Measurements from ENCODE around the gene SLC6A12. TPM values are rescaled to one million over a fixed set of nuclear protein-coding genes. Genes with fewer than 3 reads are reported as not detected.

The SLC6A12 gene
- total RNA-seq, 1 experiment from 2014 or later = not detected

GRCh38 chr12:193261-193660 lies 20.7 kb downstream of the SLC6A12 start:
- CTCF ChIA-PET = no interaction called here
- intact Hi-C loops (cut with micrococcal nuclease) = no loop called here
- POLR2A ChIA-PET (ENCODE audit: unreplicated experiment) = no interaction called here
- no peak for ATAC-seq
- H4K20me1 ChIP-seq (ENCODE audit: low read length) = no peaks in the 10 kb centered on the region
- DNase-seq = no peak
- H3K27me3 ChIP-seq (ENCODE audit: low read length) = peaks cover 13% of the 10 kb centered on the region; the same call in 1 of the 2 replicates
- no peaks in the 10 kb centered on the region for H3K9me2 ChIP-seq (replicated peaks; ENCODE audit: low read length)
- no peak overlapping the region for H3K4me2 ChIP-seq (ENCODE audit: low read length)
- no peaks in the 10 kb centered on the region for H3K9me3 ChIP-seq (ENCODE audit: low read length)
- H3K9ac ChIP-seq (ENCODE audit: low read length) = no peak overlapping the region
- no peak for TF ChIP-seq CTCF (conservative IDR thresholded peaks at IDR 0.05; ENCODE audit: low read depth, low read length)
- no peak for TF ChIP-seq EZH2phosphoT487 (IDR thresholded peaks at IDR 0.05; ENCODE audit: borderline replicate concordance, low read length)
- TF ChIP-seq EZH2 (IDR thresholded peaks at IDR 0.05; ENCODE audit: low read length, unreplicated experiment) = no peak
- no peak overlapping the region for H3K27ac ChIP-seq (ENCODE audit: low read length)
- no peaks in the 10 kb centered on the region for H3F3A ChIP-seq (ENCODE audit: low read length, unreplicated experiment)
- no peaks in the 10 kb centered on the region for H3K4me1 ChIP-seq (ENCODE audit: insufficient read depth, low read length)
- BruUV-seq (replicated peaks) = no TSS peak
- no peaks in the 10 kb centered on the region for H3K36me3 ChIP-seq (ENCODE audit: low read depth, low read length)
- H3K4me3 ChIP-seq (ENCODE audit: low read length) = no peak overlapping the region
- H3K79me2 ChIP-seq (ENCODE audit: low read length) = no peaks in the 10 kb centered on the region
- no peak overlapping the region for H2AFZ ChIP-seq (ENCODE audit: low read length)

- H3K4me1 ChIP-seq (ENCODE audit: insufficient read depth, low read length) = no peaks in the 10 kb centered on the region
- no TSS peak for BruUV-seq (replicated peaks)
- H3K4me3 ChIP-seq (ENCODE audit: low read length) = no peak overlapping the region
- TF ChIP-seq EZH2 (IDR thresholded peaks at IDR 0.05; ENCODE audit: low read length, unreplicated experiment) (no peak), EZH2phosphoT487 (IDR thresholded peaks at IDR 0.05; ENCODE audit: borderline replicate concordance, low read length) (no peak), CTCF (conservative IDR thresholded peaks at IDR 0.05; ENCODE audit: low read depth, low read length) (no peak)
- H3K9ac ChIP-seq (ENCODE audit: low read length) = no peak overlapping the region
- intact Hi-C loops (cut with micrococcal nuclease) = no loop called here
- no peak overlapping the region for H3K27ac ChIP-seq (ENCODE audit: low read length)
- peaks cover 13% of the 10 kb centered on the region; the same call in 1 of the 2 replicates for H3K27me3 ChIP-seq (ENCODE audit: low read length)
- ATAC-seq = no peak
- CTCF ChIA-PET = no interaction called here
- H2AFZ ChIP-seq (ENCODE audit: low read length) = no peak overlapping the region
- POLR2A ChIA-PET (ENCODE audit: unreplicated experiment) = no interaction called here
- no peaks in the 10 kb centered on the region for H3K9me2 ChIP-seq (replicated peaks; ENCODE audit: low read length)
- H4K20me1 ChIP-seq (ENCODE audit: low read length) = no peaks in the 10 kb centered on the region
- H3F3A ChIP-seq (ENCODE audit: low read length, unreplicated experiment) = no peaks in the 10 kb centered on the region
- H3K36me3 ChIP-seq (ENCODE audit: low read depth, low read length) = no peaks in the 10 kb centered on the region
- no peaks in the 10 kb centered on the region for H3K9me3 ChIP-seq (ENCODE audit: low read length)
- H3K79me2 ChIP-seq (ENCODE audit: low read length) = no peaks in the 10 kb centered on the region
- no peak overlapping the region for H3K4me2 ChIP-seq (ENCODE audit: low read length)
- DNase-seq = no peak
These were observed 22.4 kb downstream of the SLC6A12 start for GRCh38 chr12:191541-191940.

DNA sequence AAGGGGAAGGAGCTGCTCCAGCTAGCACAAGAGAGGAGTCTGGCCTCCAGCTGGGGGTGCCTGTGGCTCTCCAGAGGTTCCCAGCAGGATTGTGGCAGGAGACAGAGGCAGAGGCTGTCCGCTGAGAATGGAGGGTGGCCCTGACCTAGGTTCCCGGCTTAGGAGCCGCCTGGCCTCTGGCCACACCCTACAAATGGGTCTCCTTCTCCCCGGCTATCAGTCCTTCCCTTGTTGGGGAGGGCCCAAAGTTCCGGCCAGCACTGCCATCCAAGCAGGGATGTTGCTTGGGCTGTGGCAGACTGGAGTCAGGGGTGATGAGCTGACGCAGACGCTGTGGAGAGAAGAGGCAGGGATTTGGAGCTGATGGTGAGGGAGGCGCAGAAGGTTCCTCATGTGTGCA lies 23.1 kb downstream of the SLC6A12 start:
- Histone ChIP-seq H3K27ac (ENCODE audit: low read length) (no peak overlapping the region), H3K9me2 (replicated peaks; ENCODE audit: low read length) (no peaks in the 10 kb centered on the region), H3K4me2 (ENCODE audit: low read length) (no peak overlapping the region), H2AFZ (ENCODE audit: low read length) (no peak overlapping the region), H3K9me3 (ENCODE audit: low read length) (no peaks in the 10 kb centered on the region), H3K4me3 (ENCODE audit: low read length) (no peak overlapping the region), H3K36me3 (ENCODE audit: low read depth, low read length) (no peaks in the 10 kb centered on the region), H3K9ac (ENCODE audit: low read length) (no peak overlapping the region), H3K27me3 (ENCODE audit: low read length) (peaks cover 13% of the 10 kb centered on the region; the same call in 1 of the 2 replicates), H3K79me2 (ENCODE audit: low read length) (no peaks in the 10 kb centered on the region), H3K4me1 (ENCODE audit: insufficient read depth, low read length) (no peaks in the 10 kb centered on the region), H3F3A (ENCODE audit: low read length, unreplicated experiment) (no peaks in the 10 kb centered on the region), H4K20me1 (ENCODE audit: low read length) (no peaks in the 10 kb centered on the region)
- BruUV-seq (replicated peaks) = no TSS peak
- no peak for TF ChIP-seq CTCF (conservative IDR thresholded peaks at IDR 0.05; ENCODE audit: low read depth, low read length)
- TF ChIP-seq EZH2phosphoT487 (IDR thresholded peaks at IDR 0.05; ENCODE audit: borderline replicate concordance, low read length) = no peak
- no peak for TF ChIP-seq EZH2 (IDR thresholded peaks at IDR 0.05; ENCODE audit: low read length, unreplicated experiment)
- ChIA-PET CTCF (no interaction called here), POLR2A (ENCODE audit: unreplicated experiment) (no interaction called here)
- ATAC-seq = no peak
- intact Hi-C loops (cut with micrococcal nuclease) = no loop called here
- DNase-seq = no peak
